ENCODE data around the gene SGTB.

SGTB gene

GRCh38 chr5:65704621-65705239 lies 17.2 kb downstream of the SGTB start:
- no peak for TF ChIP-seq CTCF (IDR thresholded peaks at IDR 0.05)
- Histone ChIP-seq H3K27ac (no peak overlapping the region), H3K9me3 (peaks cover 4% of the 10 kb centered on the region)

GRCh38 chr5:65702036-65702435 lies 19.9 kb downstream of the SGTB start:
- Histone ChIP-seq H3K9me3 (peaks cover 4% of the 10 kb centered on the region), H3K36me3 (peaks cover 72% of the 10 kb centered on the region), H3K27ac (no peak overlapping the region), H3K4me3 (ENCODE audit: low read depth in 1 of 2, low read length in 1 of 2) (no peak overlapping the region), H3K27me3 (no peaks in the 10 kb centered on the region), H3K4me1 (ENCODE audit: control insufficient read depth in 1 of 2, insufficient read depth in 1 of 2, low read depth in 1 of 2, low read length in 1 of 2) (no peaks in the 10 kb centered on the region)
- TF ChIP-seq CTCF (IDR thresholded peaks at IDR 0.05): no peak

More at GRCh38 chr5:65704621-65705239, 17.2 kb downstream of the SGTB start:
- H3K4me1 ChIP-seq (ENCODE audit: control insufficient read depth in 1 of 2, insufficient read depth in 1 of 2, low read depth in 1 of 2, low read length in 1 of 2): peaks cover 4 to 8% of the 10 kb centered on the region in 2 experiments
- no peaks in the 10 kb centered on the region for H3K27me3 ChIP-seq
- peaks cover 72% of the 10 kb centered on the region for H3K36me3 ChIP-seq
- no peak overlapping the region for H3K4me3 ChIP-seq (ENCODE audit: low read depth in 1 of 2, low read length in 1 of 2)

GRCh38 chr5:65699338-65699737 lies 22.6 kb downstream of the SGTB start:
- H3K36me3 ChIP-seq: peaks cover 67% of the 10 kb centered on the region
- TF ChIP-seq CTCF (IDR thresholded peaks at IDR 0.05): no peak
- H3K4me3 ChIP-seq (ENCODE audit: low read depth in 1 of 2, low read length in 1 of 2): no peak overlapping the region
- no peaks in the 10 kb centered on the region for H3K4me1 ChIP-seq (ENCODE audit: control insufficient read depth in 1 of 2, insufficient read depth in 1 of 2, low read depth in 1 of 2, low read length in 1 of 2)
- peaks cover 4% of the 10 kb centered on the region for H3K9me3 ChIP-seq
- H3K27me3 ChIP-seq: no peaks in the 10 kb centered on the region
- no peak overlapping the region for H3K27ac ChIP-seq

GRCh38 chr5:65696892-65697291 lies 25.0 kb downstream of the SGTB start:
- no peak overlapping the region for H3K4me3 ChIP-seq (ENCODE audit: low read depth in 1 of 2, low read length in 1 of 2)
- peaks cover 45% of the 10 kb centered on the region for H3K36me3 ChIP-seq
- no peak for TF ChIP-seq CTCF (IDR thresholded peaks at IDR 0.05)
- H3K27ac ChIP-seq: no peak overlapping the region
- no peaks in the 10 kb centered on the region for H3K4me1 ChIP-seq (ENCODE audit: control insufficient read depth in 1 of 2, insufficient read depth in 1 of 2, low read depth in 1 of 2, low read length in 1 of 2)
- no peaks in the 10 kb centered on the region for H3K27me3 ChIP-seq
- no peaks in the 10 kb centered on the region for H3K9me3 ChIP-seq

- Histone ChIP-seq H3K27me3 (no peaks in the 10 kb centered on the region), H3K9me3 (no peaks in the 10 kb centered on the region), H3K27ac (no peak overlapping the region), H3K4me3 (ENCODE audit: low read depth in 1 of 2, low read length in 1 of 2) (no peak overlapping the region), H3K4me1 (ENCODE audit: control insufficient read depth in 1 of 2, insufficient read depth in 1 of 2, low read depth in 1 of 2, low read length in 1 of 2) (no peaks in the 10 kb centered on the region), H3K36me3 (peaks cover 49% of the 10 kb centered on the region)
- no peak for TF ChIP-seq CTCF (IDR thresholded peaks at IDR 0.05)
Measured at GRCh38 chr5:65695896-65696295, 26.0 kb downstream of the SGTB start.

Measured in neutrophil (primary cell).